GM12878 (cell line): Measurements from ENCODE around the gene WDR86. TPM values are rescaled to one million over a fixed set of nuclear protein-coding genes. Genes with fewer than 3 reads are reported as not detected.
A peak's percentile ranks its signal among the peaks of the same experiment; 100 is the strongest.

Experiments
- ATAC-seq: fragments of 200-7000 bp; cut with Tn5 transposase; 3 replicates; pipeline ENCODE4 v1.9.1; 2020; ENCODE audit warnings: mild to moderate bottlenecking, moderate library complexity
- BruUV-seq: library from RNA; stranded (reverse); fragments of 400-500 nt; replicated peaks from 2 replicates; lab custom pipeline; 2021; lab: Mats Ljungman, UMichigan
- CTCF ChIA-PET: fragments of 300-600 bp; sonication (Branson Sonifier 250); formaldehyde crosslinking; extraction: SDS; loops from one replicate; lab custom pipeline; 2021; ENCODE audit warnings: inconsistent platforms; lab: Yijun Ruan, JAX
- POLR2A ChIA-PET: fragments of 350-600 bp; formaldehyde crosslinking; extraction: SDS; loops from one replicate; lab custom pipeline; 2021; ENCODE audit warnings: inconsistent platforms; lab: Charles Lee
- RAD21 ChIA-PET: fragments of 300-600 bp; sonication (Branson Sonifier 250); formaldehyde crosslinking; loops from one replicate; lab custom pipeline; 2023; ENCODE audit warnings: antibody characterized with exemption; ENCODE audit not compliant: unreplicated experiment; lab: Charles Lee
- SMC1A ChIA-PET: fragments of 300-600 bp; sonication (Branson Sonifier 250); formaldehyde crosslinking; loops from one replicate; lab custom pipeline; 2023; ENCODE audit not compliant: unreplicated experiment, uncharacterized antibody; lab: Charles Lee
- DNase-seq: peaks from one replicate; pipeline ENCODE4 v3.0.0-alpha.2; 2011; ENCODE audit warnings: low read depth, low spot score
- FAIRE-seq: peaks from 3 replicates; lab custom pipeline; 2011; peaks lifted over from hg19 to GRCh38; lab: Jason Lieb, UNC
- H2AFZ ChIP-seq: 2 replicates; pipeline ENCODE4 v1.6.0; 2011; ENCODE audit warnings: low read depth, low read length, control low read depth; ENCODE audit not compliant: control insufficient read depth
- H3K27ac ChIP-seq: 2 replicates; pipeline ENCODE4 v1.5.1; 2011; ENCODE audit warnings: control low read depth; ENCODE audit not compliant: control insufficient read depth, insufficient read depth
- H3K27me3 ChIP-seq, 2 experiments: replicated peaks in 1 of 2; 2 replicates each; pipeline versions ENCODE4 v1.6.0 to v1.6.1; 2011; ENCODE audit warnings: low read length in 1 of 2; ENCODE audit not compliant: control insufficient read depth in 2 of 2, insufficient read depth in 2 of 2
- H3K36me3 ChIP-seq, 2 experiments: 2 replicates each; pipeline ENCODE4 v1.5.1; 2011; ENCODE audit warnings: low read length in 1 of 2; ENCODE audit not compliant: control insufficient read depth in 2 of 2, insufficient read depth in 2 of 2
- H3K4me1 ChIP-seq: 2 replicates; pipeline ENCODE4 v1.6.1; 2011; ENCODE audit warnings: mild to moderate bottlenecking, low read length, moderate library complexity, mixed read lengths; ENCODE audit not compliant: control insufficient read depth, insufficient read depth
- H3K4me2 ChIP-seq: 2 replicates; pipeline ENCODE4 v1.6.0; 2011; ENCODE audit warnings: control low read depth; ENCODE audit not compliant: control insufficient read depth, insufficient read depth
- H3K4me3 ChIP-seq: fragments of 200-600 bp; sonication (generic); 2 replicates; pipeline ENCODE4 v1.5.1; 2016
- H3K79me2 ChIP-seq: 2 replicates; pipeline ENCODE4 v1.6.0; 2011; ENCODE audit warnings: low read length; ENCODE audit not compliant: control insufficient read depth, insufficient read depth
- H3K9ac ChIP-seq: 2 replicates; pipeline ENCODE4 v1.8.0; 2011; ENCODE audit warnings: low read length, control low read depth, mixed read lengths; ENCODE audit not compliant: control insufficient read depth, insufficient read depth
- H3K9me3 ChIP-seq: replicated peaks from 3 replicates; pipeline ENCODE4 v1.5.1; 2011; ENCODE audit warnings: mild to moderate bottlenecking, low read length; ENCODE audit not compliant: control insufficient read depth, insufficient read depth
- H4K20me1 ChIP-seq: 2 replicates; pipeline ENCODE4 v1.6.0; 2011; ENCODE audit not compliant: control insufficient read depth, insufficient read depth
- BACH1 ChIP-seq: fragments of 450-650 bp; IDR thresholded peaks from 2 replicates; pipeline ENCODE4 v1.6.1; 2017; ENCODE audit warnings: mild to moderate bottlenecking, borderline replicate concordance
- BHLHE40 ChIP-seq, 2 experiments: fragments of 450-650 bp in 1 of 2; IDR thresholded peaks; 2 replicates each; pipeline ENCODE4 v1.6.1; 2011 to 2017; ENCODE audit warnings: low read depth in 2 of 2, borderline replicate concordance in 1 of 2, improper control_type of control experiment in 1 of 2, low read length in 1 of 2, mild to moderate bottlenecking in 1 of 2
- CREM ChIP-seq: IDR thresholded peaks from 2 replicates; pipeline ENCODE4 v1.6.1; 2014; ENCODE audit warnings: antibody characterized with exemption, low read depth
- MAX ChIP-seq: IDR thresholded peaks from 2 replicates; pipeline ENCODE4 v1.6.1; 2012; ENCODE audit warnings: low read depth, low read length, improper control_type of control experiment
- MYC ChIP-seq: IDR thresholded peaks from 2 replicates; pipeline ENCODE4 v1.6.1; 2011; ENCODE audit warnings: mild to moderate bottlenecking, low read length, moderate library complexity, inconsistent platforms; ENCODE audit not compliant: insufficient read depth, insufficient replicate concordance, insufficient read length, severe bottlenecking
- NBN ChIP-seq: fragments of 450-650 bp; IDR thresholded peaks from 2 replicates; pipeline ENCODE4 v1.6.1; 2016
- NR2F1 ChIP-seq: fragments of 450-650 bp; conservative IDR thresholded peaks from 2 replicates; pipeline ENCODE4 v1.6.1; 2017; ENCODE audit warnings: mild to moderate bottlenecking
- POU2F2 ChIP-seq: IDR thresholded peaks from 3 replicates; pipeline ENCODE4 v1.6.1; 2011; ENCODE audit warnings: low read depth, mild to moderate bottlenecking, low read length, borderline replicate concordance
- RAD21 ChIP-seq: IDR thresholded peaks from 2 replicates; pipeline ENCODE4 v1.6.1; 2011; ENCODE audit warnings: mild to moderate bottlenecking, low read depth, low read length, moderate library complexity; ENCODE audit not compliant: insufficient read depth
- RB1 ChIP-seq: fragments of 450-650 bp; formaldehyde crosslinking; IDR thresholded peaks from 2 replicates; pipeline ENCODE4 v1.6.1; 2017; ENCODE audit warnings: mild to moderate bottlenecking, borderline replicate concordance
- RUNX3 ChIP-seq: IDR thresholded peaks from 2 replicates; pipeline ENCODE4 v1.6.1; 2012; ENCODE audit warnings: low read length, inconsistent platforms
- SMARCA5 ChIP-seq: fragments of 450-650 bp; IDR thresholded peaks from 2 replicates; pipeline ENCODE4 v1.6.1; 2017; ENCODE audit warnings: mild to moderate bottlenecking
- SMC3 ChIP-seq: IDR thresholded peaks from 2 replicates; pipeline ENCODE4 v1.6.1; 2011; ENCODE audit warnings: low read length, improper control_type of control experiment, borderline replicate concordance
- SREBF1 ChIP-seq: IDR thresholded peaks from 2 replicates; pipeline ENCODE4 v1.6.1; 2012; ENCODE audit warnings: mild to moderate bottlenecking, low read length
- TCF12 ChIP-seq: IDR thresholded peaks from 2 replicates; pipeline ENCODE4 v1.6.1; 2011; ENCODE audit warnings: low read depth, mild to moderate bottlenecking, low read length
- TCF3 ChIP-seq: IDR thresholded peaks from 2 replicates; pipeline ENCODE4 v1.6.1; 2012; ENCODE audit warnings: low read depth, mild to moderate bottlenecking, low read length, borderline replicate concordance; ENCODE audit not compliant: insufficient read depth
- YBX1 ChIP-seq: fragments of 450-650 bp; IDR thresholded peaks from 2 replicates; pipeline ENCODE4 v1.6.1; 2016; ENCODE audit warnings: antibody characterized with exemption
- YY1 ChIP-seq: IDR thresholded peaks from 2 replicates; pipeline ENCODE4 v1.6.1; 2011; ENCODE audit warnings: low read depth, mild to moderate bottlenecking, low read length
- ZBED1 ChIP-seq: IDR thresholded peaks from 2 replicates; pipeline ENCODE4 v1.6.1; 2016; ENCODE audit warnings: borderline replicate concordance
- WGBS: methylation state at CpG from one replicate; pipeline ENCODE4 v1.1.6; 2016; ENCODE audit warnings: low lambda C conversion rate; ENCODE audit not compliant: insufficient replicate concordance, insufficient coverage; ENCODE audit errors: missing lambda C conversion rate; 5-methylcytosine and 5-hydroxymethylcytosine counted together
- in situ Hi-C: fragments of 300-500 bp; cut with MboI; formaldehyde crosslinking; loops from 9 replicates; pipeline ENCODE4 v1.14.3; 2018; ENCODE audit warnings: mixed read lengths
- intact Hi-C: fragments of 100-400 bp; cut with micrococcal nuclease; formaldehyde crosslinking; loops from one replicate; pipeline ENCODE4 v1.14.2; 2022; ENCODE audit not compliant: unreplicated experiment
- polyA plus RNA-seq, 11 experiments: library from polyadenylated mRNA; depleted of rRNA in 4 of 11; unstranded in 6 of 11; stranded (reverse) in 5 of 11; fragments of >200 nt; fragmentation: Nextera tagmentation in 4 of 11; fragmentation: Illumina TruSeq in 1 of 11; extraction: Ambion mirVana in 4 of 11; extraction: Trizol in 1 of 11; gene quantifications; 1 replicate in 1 of 11; 2 replicates in 10 of 11; pipeline versions ENCODE4 v1.2.1 to v1.2.3, GENCODE V29; 2011 to 2016; ENCODE audit warnings: inconsistent platforms in 2 of 11, missing spikeins in 2 of 11, low read depth in 1 of 11
- total RNA-seq, 4 experiments: library from RNA; depleted of rRNA in 3 of 4; stranded (reverse); fragments of >200 nt in 3 of 4; fragmentation: Illumina TruSeq in 1 of 4; extraction: Trizol in 1 of 4; gene quantifications; 2 replicates each; pipeline versions ENCODE4 v1.2.1 to v1.2.3, GENCODE V29; 2013 to 2021
- TF ChIP-seq, protein P1 (sequence below): fragments of 450-650 bp; IDR thresholded peaks from 2 replicates; pipeline ENCODE4 v1.6.1; 2014; ENCODE audit warnings: mild to moderate bottlenecking
- TF ChIP-seq, protein P2 (sequence below), 3 experiments: IDR thresholded peaks in 2 of 3; conservative IDR thresholded peaks in 1 of 3; 2 replicates each; pipeline ENCODE4 v1.5.1; 2011; ENCODE audit warnings: low read depth in 3 of 3, low read length in 3 of 3, mild to moderate bottlenecking in 3 of 3, control low read depth in 2 of 3, moderate library complexity in 2 of 3, inconsistent platforms in 1 of 3, mixed read lengths in 1 of 3; ENCODE audit not compliant: control insufficient read depth in 2 of 3, insufficient read depth in 1 of 3; ENCODE audit errors: extremely low read depth in 1 of 3

The WDR86 gene
- total and polyA plus RNA-seq, 10 of the 15 experiments (the other 5 are each of a cell fraction or from before 2014, with no cell fraction given): 0.05 to 0.19 (median 0.15) TPM; not detected in 7

- TF ChIP-seq CREM (no peak), MYC (no peak), MAX (no peak), RAD21 (peak; percentile 70), SMC3 (peak; percentile 87), SMARCA5 (peak; percentile 61; the same call in 1 of the 2 replicates), RUNX3 (0 out of 2 replicates have a peak, but pooled peaks have one; percentile 21), RB1 (peak; percentile 64; the same call in 1 of the 2 replicates), POU2F2 (0 out of 3 replicates have a peak, but pooled peaks have one; percentile 33), BHLHE40 (IDR thresholded peaks at IDR 0.05; ENCODE audit: borderline replicate concordance in 1 of 2, low read depth in 2 of 2, low read length in 1 of 2) (peak in 1 of 2 experiments; percentile 41; a peak in 1 of 4 replicates), TCF3 (0 out of 2 replicates have a peak, but pooled peaks have one; percentile 39), NBN (0 out of 2 replicates have a peak, but pooled peaks have one; percentile 22), NR2F1 (peak; percentile 79), YBX1 (no peak), SREBF1 (no peak), YY1 (peak; percentile 69), BACH1 (peak; percentile 20; the same call in 1 of the 2 replicates), TCF12 (peak; percentile 55; the same call in 1 of the 2 replicates), ZBED1 (no peak)
- TF ChIP-seq, protein P1, sequence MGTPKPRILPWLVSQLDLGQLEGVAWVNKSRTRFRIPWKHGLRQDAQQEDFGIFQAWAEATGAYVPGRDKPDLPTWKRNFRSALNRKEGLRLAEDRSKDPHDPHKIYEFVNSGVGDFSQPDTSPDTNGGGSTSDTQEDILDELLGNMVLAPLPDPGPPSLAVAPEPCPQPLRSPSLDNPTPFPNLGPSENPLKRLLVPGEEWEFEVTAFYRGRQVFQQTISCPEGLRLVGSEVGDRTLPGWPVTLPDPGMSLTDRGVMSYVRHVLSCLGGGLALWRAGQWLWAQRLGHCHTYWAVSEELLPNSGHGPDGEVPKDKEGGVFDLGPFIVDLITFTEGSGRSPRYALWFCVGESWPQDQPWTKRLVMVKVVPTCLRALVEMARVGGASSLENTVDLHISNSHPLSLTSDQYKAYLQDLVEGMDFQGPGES: 0 out of 2 replicates have a peak, but pooled peaks have one; percentile 40
- TF ChIP-seq, protein P2, sequence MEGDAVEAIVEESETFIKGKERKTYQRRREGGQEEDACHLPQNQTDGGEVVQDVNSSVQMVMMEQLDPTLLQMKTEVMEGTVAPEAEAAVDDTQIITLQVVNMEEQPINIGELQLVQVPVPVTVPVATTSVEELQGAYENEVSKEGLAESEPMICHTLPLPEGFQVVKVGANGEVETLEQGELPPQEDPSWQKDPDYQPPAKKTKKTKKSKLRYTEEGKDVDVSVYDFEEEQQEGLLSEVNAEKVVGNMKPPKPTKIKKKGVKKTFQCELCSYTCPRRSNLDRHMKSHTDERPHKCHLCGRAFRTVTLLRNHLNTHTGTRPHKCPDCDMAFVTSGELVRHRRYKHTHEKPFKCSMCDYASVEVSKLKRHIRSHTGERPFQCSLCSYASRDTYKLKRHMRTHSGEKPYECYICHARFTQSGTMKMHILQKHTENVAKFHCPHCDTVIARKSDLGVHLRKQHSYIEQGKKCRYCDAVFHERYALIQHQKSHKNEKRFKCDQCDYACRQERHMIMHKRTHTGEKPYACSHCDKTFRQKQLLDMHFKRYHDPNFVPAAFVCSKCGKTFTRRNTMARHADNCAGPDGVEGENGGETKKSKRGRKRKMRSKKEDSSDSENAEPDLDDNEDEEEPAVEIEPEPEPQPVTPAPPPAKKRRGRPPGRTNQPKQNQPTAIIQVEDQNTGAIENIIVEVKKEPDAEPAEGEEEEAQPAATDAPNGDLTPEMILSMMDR (IDR thresholded peaks at IDR 0.05 in 2 of 3, conservative IDR thresholded peaks at IDR 0.05 in 1 of 3; ENCODE audit: control insufficient read depth in 2 of 3, extremely low read depth in 1 of 3, insufficient read depth in 1 of 3, low read depth in 3 of 3, low read length in 3 of 3): peak; percentile 86 to 95 (median 88)
- TF ChIP-seq, all 136 proteins: peak for 15
- no peak overlapping the region for H3K27ac ChIP-seq
- in situ Hi-C loops (loop anchor here (5.0 to 10.0 kb wide), 2 partner anchors 77 to 384 kb away; partner anchors contain the start of gene CRYGN), intact Hi-C loops (loop anchor here (1.0 to 5.0 kb wide), 5 partner anchors 41 to 391 kb away; no protein-coding TSS in a partner anchor)
- no peaks in the 10 kb centered on the region for H3K27me3 ChIP-seq
- H2AFZ ChIP-seq: no peak overlapping the region
- H3K4me2 ChIP-seq: no peak overlapping the region
- DNase-seq (no peak), FAIRE-seq (peak; percentile 62), ATAC-seq (peak; percentile 100)
- H3K36me3 ChIP-seq: peaks cover 0 to 9% of the 10 kb centered on the region in 2 experiments; a peak in 2 of 4 replicates
- POLR2A ChIA-PET: interaction anchor here (1.0 kb wide), 1 partner anchor 264 kb away, joined by 3 read pairs; no protein-coding TSS in a partner anchor
- WGBS: 14% methylated on average over 11 of the region's 11 CpGs
- no TSS peak for BruUV-seq
- no peaks in the 10 kb centered on the region for H3K4me1 ChIP-seq
- SMC1A ChIA-PET: interaction anchor here (0.6 to 1.8 kb wide), 8 partner anchors 8 to 273 kb away, joined by 3 to 11 read pairs (median 4); no protein-coding TSS in a partner anchor
- no peaks in the 10 kb centered on the region for H4K20me1 ChIP-seq
- RAD21 ChIA-PET: interaction anchor here (0.5 to 1.5 kb wide), 8 partner anchors 13 to 392 kb away, joined by 3 to 14 read pairs (median 4); no protein-coding TSS in a partner anchor
- no peaks in the 10 kb centered on the region; the same call in 2 of the 3 replicates for H3K9me3 ChIP-seq
- H3K9ac ChIP-seq: no peak overlapping the region
- CTCF ChIA-PET: interaction anchor here (0.6 to 2.9 kb wide), 22 partner anchors 8 to 393 kb away, joined by 3 to 25 read pairs (median 4); no protein-coding TSS in a partner anchor
- H3K79me2 ChIP-seq: no peaks in the 10 kb centered on the region
- no peak overlapping the region for H3K4me3 ChIP-seq
Observed at GRCh38 chr7:151368136-151368571, 41.7 kb downstream of the WDR86 start.
